Adipocyte (in vitro differentiated cells): ENCODE data around the gene USP40.

Source experiments
- DNase-seq: peaks from one replicate; pipeline ENCODE4 v3.0.0-alpha.2; 2015; ENCODE audit warnings: low read depth
- H3K27me3 ChIP-seq: replicated peaks from 2 replicates; pipeline ENCODE4 v1.7.0; 2013; ENCODE audit warnings: mild to moderate bottlenecking, low read length, moderate library complexity; ENCODE audit not compliant: control insufficient read depth, insufficient read depth
- H3K36me3 ChIP-seq: 2 replicates; pipeline ENCODE4 v1.7.0; 2013; ENCODE audit warnings: low read length, mild to moderate bottlenecking, moderate library complexity; ENCODE audit not compliant: control insufficient read depth, insufficient read depth, severe bottlenecking
- H3K4me1 ChIP-seq: 2 replicates; pipeline ENCODE4 v1.7.0; 2013; ENCODE audit warnings: mild to moderate bottlenecking, low read length, moderate library complexity; ENCODE audit not compliant: control insufficient read depth, insufficient read depth
- H3K4me3 ChIP-seq: 2 replicates; pipeline ENCODE4 v1.7.0; 2013; ENCODE audit warnings: mild to moderate bottlenecking, low read length, moderate library complexity
- H3K9ac ChIP-seq: 2 replicates; pipeline ENCODE4 v1.7.0; 2013; ENCODE audit warnings: mild to moderate bottlenecking, low read length, moderate library complexity
- H3K9me3 ChIP-seq: 2 replicates; pipeline ENCODE4 v1.7.0; 2013; ENCODE audit warnings: mild to moderate bottlenecking, low read length, moderate library complexity; ENCODE audit not compliant: control insufficient read depth

The USP40 gene

DNA sequence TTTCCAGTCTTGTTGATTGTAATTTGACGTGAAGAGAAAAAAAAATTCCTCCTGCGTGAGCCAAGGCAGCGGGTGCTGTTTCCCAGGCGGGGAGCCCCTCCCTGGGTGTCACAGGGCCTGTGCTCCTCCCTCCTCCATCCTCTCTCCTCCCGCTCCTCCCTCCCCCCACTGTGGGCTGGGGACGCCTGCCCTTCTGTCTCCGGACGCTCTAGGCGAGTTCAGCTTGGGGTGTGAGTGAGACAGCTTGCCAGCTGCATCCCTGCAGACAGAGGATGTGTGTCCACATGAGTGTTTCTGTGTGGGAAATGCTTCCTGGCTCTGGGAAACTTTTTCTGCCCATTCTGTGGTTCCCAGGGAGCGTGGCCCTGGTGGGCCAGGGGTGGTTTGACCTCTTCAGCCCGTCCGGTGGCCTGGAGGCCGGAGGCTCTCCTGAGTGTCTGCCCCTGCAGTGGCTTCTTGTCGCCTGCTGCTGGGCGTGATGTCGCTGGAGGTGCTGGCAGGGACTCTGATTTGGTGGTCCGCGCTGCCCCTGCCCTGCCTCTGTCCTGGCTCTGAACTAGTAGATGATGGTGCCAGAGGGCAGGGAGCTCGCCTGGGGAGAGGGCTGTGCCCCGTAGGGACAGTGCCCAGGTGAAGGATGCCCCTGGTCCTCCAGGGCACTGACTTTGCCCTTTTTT is 96.4 kb downstream of the USP40 start:
- peaks cover 4% of the 10 kb centered on the region for H3K4me1 ChIP-seq
- H3K4me3 ChIP-seq = peak overlapping the region; percentile 17
- DNase-seq = no peak
- peaks cover 18% of the 10 kb centered on the region for H3K36me3 ChIP-seq
- no peaks in the 10 kb centered on the region for H3K27me3 ChIP-seq
- H3K9me3 ChIP-seq = no peaks in the 10 kb centered on the region
- no peak overlapping the region for H3K9ac ChIP-seq

- peaks cover 22% of the 10 kb centered on the region for H3K36me3 ChIP-seq
- peaks cover 4% of the 10 kb centered on the region for H3K4me1 ChIP-seq
- H3K4me3 ChIP-seq = peak overlapping the region; percentile 17
- no peak overlapping the region for H3K9ac ChIP-seq
- no peaks in the 10 kb centered on the region for H3K27me3 ChIP-seq
- DNase-seq = no peak
- H3K9me3 ChIP-seq = no peaks in the 10 kb centered on the region
Observed at GRCh38 chr2:233469261-233470010, 97.1 kb downstream of the USP40 start.

DNA sequence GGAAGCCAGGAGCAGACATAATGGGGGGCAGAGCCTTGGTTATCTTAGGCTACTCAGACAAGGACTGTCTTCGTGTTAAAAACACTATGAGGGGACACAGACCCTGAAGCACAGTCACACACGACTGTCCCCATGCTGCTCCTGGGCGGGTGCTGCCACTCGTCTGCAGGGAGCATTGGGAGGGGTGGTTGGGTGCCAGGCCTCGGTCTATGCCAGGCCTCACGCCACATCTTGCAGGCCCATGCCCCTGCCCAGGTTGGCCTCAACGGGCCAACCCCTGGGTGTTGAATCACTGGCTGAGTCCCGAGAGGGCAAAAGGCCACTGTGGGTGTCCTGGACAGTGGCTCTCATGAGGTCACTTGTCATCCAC is 97.9 kb downstream of the USP40 start:
- Histone ChIP-seq H3K9me3 (no peaks in the 10 kb centered on the region), H3K4me3 (no peak overlapping the region), H3K27me3 (no peaks in the 10 kb centered on the region), H3K9ac (no peak overlapping the region), H3K36me3 (peaks cover 28% of the 10 kb centered on the region), H3K4me1 (peaks cover 4% of the 10 kb centered on the region)
- DNase-seq = no peak

DNA sequence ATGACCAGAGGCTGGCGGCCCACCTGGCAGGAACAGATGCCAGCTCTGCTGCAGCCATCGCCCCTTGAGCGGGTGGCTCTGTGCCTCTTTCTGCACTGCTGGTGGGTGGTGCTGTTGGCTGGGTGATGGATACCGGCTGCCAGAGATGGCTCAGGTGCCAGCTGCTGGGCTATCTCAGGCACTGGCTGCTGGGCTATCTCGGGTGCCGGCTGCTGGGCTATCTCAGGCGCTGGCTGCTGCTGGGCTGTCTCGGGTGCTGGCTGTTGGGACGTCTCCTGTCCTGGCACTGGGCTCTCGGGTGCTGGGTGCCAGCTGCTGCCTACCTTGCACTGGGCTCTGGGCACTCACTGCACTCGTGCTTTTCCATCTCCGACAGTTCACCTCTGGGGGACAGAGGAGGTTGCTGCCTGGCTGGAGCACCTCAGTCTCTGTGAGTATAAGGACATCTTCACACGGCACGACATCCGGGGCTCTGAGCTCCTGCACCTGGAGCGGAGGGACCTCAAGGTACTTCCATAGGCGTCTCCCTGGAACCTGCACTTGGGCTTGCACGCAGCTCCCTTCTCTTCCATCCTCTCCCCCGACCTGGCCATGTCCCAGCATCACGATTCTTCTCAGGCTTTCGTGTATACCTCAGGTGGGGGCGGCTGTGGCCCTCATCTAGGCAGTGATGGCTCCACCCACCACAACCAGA is 98.4 kb downstream of the USP40 start:
- no peaks in the 10 kb centered on the region for H3K27me3 ChIP-seq
- H3K9me3 ChIP-seq = no peaks in the 10 kb centered on the region
- peaks cover 4% of the 10 kb centered on the region for H3K4me1 ChIP-seq
- DNase-seq = no peak
- no peak overlapping the region for H3K9ac ChIP-seq
- H3K4me3 ChIP-seq = no peak overlapping the region
- peaks cover 32% of the 10 kb centered on the region for H3K36me3 ChIP-seq

DNA sequence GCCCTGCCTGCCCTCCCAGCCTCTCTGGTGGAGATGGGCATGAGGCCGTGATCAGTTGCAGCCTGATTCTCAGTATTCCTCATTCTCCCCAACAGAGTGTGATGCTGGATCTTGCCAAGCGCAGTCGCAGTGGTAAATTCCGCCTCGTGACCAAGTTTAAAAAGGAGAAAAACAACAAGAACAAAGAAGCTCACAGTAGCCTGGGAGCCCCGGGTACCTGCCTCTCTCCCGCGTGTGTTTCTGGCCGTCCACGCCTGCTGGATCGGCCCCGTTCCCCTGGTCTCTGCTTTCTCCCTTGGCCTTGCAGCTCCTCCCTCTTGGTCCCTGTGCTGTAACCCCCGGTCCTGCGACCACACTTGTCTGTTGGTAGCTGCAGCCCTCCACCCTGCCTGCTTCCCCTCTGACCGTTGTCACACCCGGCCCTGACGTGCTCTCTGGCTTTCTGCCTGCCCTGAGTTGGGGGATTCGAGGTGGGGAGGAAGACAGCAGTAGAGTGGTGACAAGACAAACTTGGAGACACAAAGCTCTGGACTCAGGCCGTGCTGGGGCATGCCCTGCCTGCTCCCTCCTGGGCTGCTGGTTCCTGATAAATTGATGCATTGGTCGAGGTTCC is 99.5 kb downstream of the USP40 start:
- H3K4me1 ChIP-seq = peaks cover 4% of the 10 kb centered on the region
- H3K36me3 ChIP-seq = peaks cover 37% of the 10 kb centered on the region
- no peak overlapping the region for H3K9ac ChIP-seq
- H3K9me3 ChIP-seq = no peaks in the 10 kb centered on the region
- DNase-seq = no peak
- no peaks in the 10 kb centered on the region for H3K27me3 ChIP-seq
- no peak overlapping the region for H3K4me3 ChIP-seq

- Histone ChIP-seq H3K9me3 (no peaks in the 10 kb centered on the region), H3K36me3 (peaks cover 34% of the 10 kb centered on the region), H3K4me1 (no peaks in the 10 kb centered on the region), H3K27me3 (no peaks in the 10 kb centered on the region), H3K9ac (no peak overlapping the region), H3K4me3 (no peak overlapping the region)
- DNase-seq = no peak
Observed at GRCh38 chr2:233464531-233465240, 101.9 kb downstream of the USP40 start.

DNA sequence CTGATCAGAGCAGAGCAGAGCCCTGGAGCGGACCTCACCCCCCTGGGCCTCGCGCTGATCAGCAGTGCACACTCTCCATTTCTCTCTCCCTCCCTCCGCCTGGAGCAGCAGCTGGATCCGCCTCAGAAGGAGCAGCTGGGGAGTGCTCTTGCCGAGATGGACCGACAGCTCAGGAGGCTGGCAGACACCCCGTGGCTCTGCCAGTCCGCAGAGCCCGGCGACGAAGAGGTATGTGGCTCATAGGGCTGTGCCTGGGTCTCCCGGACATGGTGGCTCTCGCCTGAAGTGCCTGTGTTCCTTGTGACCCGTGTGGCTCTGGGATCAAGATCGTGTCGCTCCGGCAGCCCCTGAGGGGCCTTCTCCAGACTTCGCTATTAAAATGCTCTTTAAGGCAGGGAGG is 102.5 kb downstream of the USP40 start:
- peaks cover 31% of the 10 kb centered on the region for H3K36me3 ChIP-seq
- H3K9me3 ChIP-seq = no peaks in the 10 kb centered on the region
- no peak overlapping the region for H3K9ac ChIP-seq
- H3K4me1 ChIP-seq = no peaks in the 10 kb centered on the region
- H3K4me3 ChIP-seq = no peak overlapping the region
- no peak for DNase-seq
- H3K27me3 ChIP-seq = no peaks in the 10 kb centered on the region

GRCh38 chr2:233463586-233463985 is 103.0 kb downstream of the USP40 start:
- no peaks in the 10 kb centered on the region for H3K9me3 ChIP-seq
- H3K27me3 ChIP-seq = no peaks in the 10 kb centered on the region
- no peak for DNase-seq
- no peak overlapping the region for H3K4me3 ChIP-seq
- no peak overlapping the region for H3K9ac ChIP-seq
- H3K36me3 ChIP-seq = peaks cover 31% of the 10 kb centered on the region
- no peaks in the 10 kb centered on the region for H3K4me1 ChIP-seq

DNA sequence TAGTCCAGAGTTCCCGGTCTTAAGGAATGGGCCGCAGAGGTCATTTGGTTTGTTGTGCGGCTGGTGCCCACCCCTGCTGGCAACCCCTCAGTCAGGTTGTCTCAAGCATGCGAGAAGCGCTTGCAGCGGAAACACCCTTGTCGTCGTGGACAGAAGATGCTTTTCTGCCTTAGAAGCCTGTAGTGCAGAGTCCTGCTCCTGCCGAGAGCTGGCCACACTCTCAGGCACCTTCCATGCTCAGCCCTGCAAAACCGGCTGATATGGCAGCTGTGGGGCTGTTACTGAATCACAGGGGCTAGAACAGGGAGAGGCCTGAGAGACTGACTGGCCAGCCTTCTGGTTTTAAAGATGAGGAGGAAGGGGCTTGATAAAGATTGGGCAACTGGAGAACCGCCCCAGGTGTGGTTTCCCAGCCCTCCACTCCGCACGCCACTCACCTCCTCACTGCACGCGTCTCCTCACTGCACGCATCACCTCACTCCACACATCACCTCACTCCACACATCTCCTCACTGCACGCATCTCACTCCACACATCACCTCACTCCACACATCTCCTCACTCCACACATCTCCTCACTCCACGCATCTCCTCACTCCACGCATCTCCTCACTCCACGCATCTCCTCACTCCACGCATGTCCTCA is 103.6 kb downstream of the USP40 start:
- Histone ChIP-seq H3K4me3 (no peak overlapping the region), H3K9ac (no peak overlapping the region), H3K9me3 (no peaks in the 10 kb centered on the region), H3K36me3 (peaks cover 32% of the 10 kb centered on the region), H3K27me3 (no peaks in the 10 kb centered on the region), H3K4me1 (no peaks in the 10 kb centered on the region)
- DNase-seq = no peak

GRCh38 chr2:233462202-233462785 is 104.3 kb downstream of the USP40 start:
- Histone ChIP-seq H3K36me3 (peaks cover 33% of the 10 kb centered on the region), H3K27me3 (no peaks in the 10 kb centered on the region)

More at GRCh38 chr2:233462202-233462785, 104.3 kb downstream of the USP40 start:
- H3K4me3 ChIP-seq = no peak overlapping the region
- no peaks in the 10 kb centered on the region for H3K9me3 ChIP-seq
- no peak overlapping the region for H3K9ac ChIP-seq
- no peak for DNase-seq
- no peaks in the 10 kb centered on the region for H3K4me1 ChIP-seq
